ENCODE data around the gene ATG16L2. TPM values are rescaled to one million over a fixed set of nuclear protein-coding genes. Genes with fewer than 3 reads are reported as not detected.

Gene ATG16L2
- total RNA-seq = 10.6 TPM
- 56.5 TPM for polyA plus RNA-seq
- long read RNA-seq, donor 1 = 0 reads
- long read RNA-seq, donor 2 = 0 reads
- long read RNA-seq, donor 3, partial matches to known transcripts = 0 of 4 reads
- long read RNA-seq, donor 3, other reads (novel, unspliced or antisense) = 0 of 4 reads
- long read RNA-seq, donor 4, partial matches to known transcripts = 0 of 4 reads
- long read RNA-seq, donor 4, other reads (novel, unspliced or antisense) = 0 of 4 reads
- long read RNA-seq, donor 5, transcript ATG16L2-214 (3 exons, 1,492 nt) = major isoform, 10 of 27 reads
- long read RNA-seq, donor 5, partial matches to known transcripts = 15 of 27 reads
- long read RNA-seq, donor 5, other reads (novel, unspliced or antisense) = 0 of 27 reads
- long read RNA-seq, donor 6, transcript ATG16L2-214 (3 exons, 1,492 nt) = major isoform, 5 of 14 reads
- long read RNA-seq, donor 6, partial matches to known transcripts = 8 of 14 reads
- long read RNA-seq, donor 6, other reads (novel, unspliced or antisense) = 0 of 14 reads
- long read RNA-seq, donor 7, partial matches to known transcripts = 0 of 3 reads
- long read RNA-seq, donor 7, other reads (novel, unspliced or antisense) = 0 of 3 reads
- long read RNA-seq, donor 8, partial matches to known transcripts = 0 of 3 reads
- long read RNA-seq, donor 8, other reads (novel, unspliced or antisense) = 0 of 3 reads
- long read RNA-seq, donor 9, partial matches to known transcripts = 0 of 4 reads
- long read RNA-seq, donor 9, other reads (novel, unspliced or antisense) = 0 of 4 reads
- long read RNA-seq, donor 10 = 0 reads

- Histone ChIP-seq H3K27ac (ENCODE audit: low read depth in 1 of 2, low read length in 1 of 2) (peak within 1 kb of the TSS; percentile 83 to 86), H3K36me3 (ENCODE audit: control insufficient read depth in 2 of 2, insufficient read depth in 2 of 2, low read length in 1 of 2) (peaks cover 11 to 25% of the 10 kb centered on the region in 2 donors), H3K4me3 (ENCODE audit: low read length in 2 of 2) (peak within 1 kb of the TSS; percentile 70 to 94), H3K27me3 (ENCODE audit: control insufficient read depth in 2 of 2, insufficient read depth in 1 of 2, low read length in 1 of 2) (no peaks in the 10 kb centered on the region), H3K4me1 (ENCODE audit: control insufficient read depth in 2 of 2, insufficient read depth in 2 of 2, low read length in 2 of 2) (peaks cover 9 to 38% of the 10 kb centered on the region in 2 donors), H3K9me3 (ENCODE audit: control insufficient read depth in 2 of 2, insufficient read depth in 1 of 2, low read length in 1 of 2) (peaks cover 0 to 5% of the 10 kb centered on the region in 2 donors)
- DNase-seq (ENCODE audit: low read depth in 6 of 9, low spot score in 9 of 9) = peak in 7 of 9 donors; percentile 62 to 94 (median 80)
- under 1% methylated on average over 75 of the region's 75 CpGs for WGBS
These were observed at the start of gene ATG16L2 for GRCh38 chr11:72814286-72815109. Gene ATG16L2, plus strand, starts transcription at chr11:72814411. Its CDS starts 35 bp downstream, at chr11:72814446.

- Histone ChIP-seq H3K36me3 (ENCODE audit: control insufficient read depth in 2 of 2, insufficient read depth in 2 of 2, low read length in 1 of 2) (no peaks in the 10 kb centered on the region), H3K27ac (ENCODE audit: low read depth in 1 of 2, low read length in 1 of 2) (no peak overlapping the region), H3K4me3 (ENCODE audit: low read length in 2 of 2) (no peak overlapping the region), H3K9me3 (ENCODE audit: control insufficient read depth in 2 of 2, insufficient read depth in 1 of 2, low read length in 1 of 2) (no peaks in the 10 kb centered on the region), H3K4me1 (ENCODE audit: control insufficient read depth in 2 of 2, insufficient read depth in 2 of 2, low read length in 2 of 2) (no peaks in the 10 kb centered on the region), H3K27me3 (ENCODE audit: control insufficient read depth in 2 of 2, insufficient read depth in 1 of 2, low read length in 1 of 2) (no peaks in the 10 kb centered on the region)
- 92% methylated on average over 13 of the region's 13 CpGs for WGBS
- no peak for DNase-seq (ENCODE audit: low read depth in 6 of 9, low spot score in 9 of 9)
These were observed 49.7 kb upstream of the ATG16L2 start for GRCh38 chr11:72764503-72764902.

GRCh38 chr11:72766152-72766902 is 47.9 kb upstream of the ATG16L2 start:
- no peak overlapping the region for H3K27ac ChIP-seq (ENCODE audit: low read depth in 1 of 2, low read length in 1 of 2)
- DNase-seq (ENCODE audit: low read depth in 6 of 9, low spot score in 9 of 9) = no peak
- H3K9me3 ChIP-seq (ENCODE audit: control insufficient read depth in 2 of 2, insufficient read depth in 1 of 2, low read length in 1 of 2) = no peaks in the 10 kb centered on the region
- no peak overlapping the region for H3K4me3 ChIP-seq (ENCODE audit: low read length in 2 of 2)
- H3K27me3 ChIP-seq (ENCODE audit: control insufficient read depth in 2 of 2, insufficient read depth in 1 of 2, low read length in 1 of 2) = no peaks in the 10 kb centered on the region
- H3K36me3 ChIP-seq (ENCODE audit: control insufficient read depth in 2 of 2, insufficient read depth in 2 of 2, low read length in 1 of 2) = no peaks in the 10 kb centered on the region
- WGBS = 93% methylated on average over 12 of the region's 12 CpGs
- no peaks in the 10 kb centered on the region for H3K4me1 ChIP-seq (ENCODE audit: control insufficient read depth in 2 of 2, insufficient read depth in 2 of 2, low read length in 2 of 2)

- no peaks in the 10 kb centered on the region for H3K27me3 ChIP-seq (ENCODE audit: control insufficient read depth in 2 of 2, insufficient read depth in 1 of 2, low read length in 1 of 2)
- H3K9me3 ChIP-seq (ENCODE audit: control insufficient read depth in 2 of 2, insufficient read depth in 1 of 2, low read length in 1 of 2) = peaks cover 0 to 2% of the 10 kb centered on the region in 2 donors
- H3K27ac ChIP-seq (ENCODE audit: low read depth in 1 of 2, low read length in 1 of 2) = no peak overlapping the region
- no peak for DNase-seq (ENCODE audit: low read depth in 6 of 9, low spot score in 9 of 9)
- no peak overlapping the region for H3K4me3 ChIP-seq (ENCODE audit: low read length in 2 of 2)
- WGBS = 97% methylated on average over 4 of the region's 4 CpGs
- H3K4me1 ChIP-seq (ENCODE audit: control insufficient read depth in 2 of 2, insufficient read depth in 2 of 2, low read length in 2 of 2) = no peaks in the 10 kb centered on the region
- H3K36me3 ChIP-seq (ENCODE audit: control insufficient read depth in 2 of 2, insufficient read depth in 2 of 2, low read length in 1 of 2) = no peaks in the 10 kb centered on the region
These were observed 46.8 kb upstream of the ATG16L2 start for GRCh38 chr11:72767203-72768062.

- WGBS = over 99% methylated on average over 3 of the region's 3 CpGs
- H3K9me3 ChIP-seq (ENCODE audit: control insufficient read depth in 2 of 2, insufficient read depth in 1 of 2, low read length in 1 of 2) = peaks cover 0 to 2% of the 10 kb centered on the region in 2 donors
- no peak overlapping the region for H3K4me3 ChIP-seq (ENCODE audit: low read length in 2 of 2)
- H3K27me3 ChIP-seq (ENCODE audit: control insufficient read depth in 2 of 2, insufficient read depth in 1 of 2, low read length in 1 of 2) = no peaks in the 10 kb centered on the region
- no peak overlapping the region for H3K27ac ChIP-seq (ENCODE audit: low read depth in 1 of 2, low read length in 1 of 2)
- H3K36me3 ChIP-seq (ENCODE audit: control insufficient read depth in 2 of 2, insufficient read depth in 2 of 2, low read length in 1 of 2) = no peaks in the 10 kb centered on the region
- DNase-seq (ENCODE audit: low read depth in 6 of 9, low spot score in 9 of 9) = no peak
- H3K4me1 ChIP-seq (ENCODE audit: control insufficient read depth in 2 of 2, insufficient read depth in 2 of 2, low read length in 2 of 2) = peaks cover 0 to 11% of the 10 kb centered on the region in 2 donors
These were observed 45.6 kb upstream of the ATG16L2 start for GRCh38 chr11:72768581-72768980.

- H3K4me3 ChIP-seq (ENCODE audit: low read length in 2 of 2) = no peak overlapping the region
- H3K27ac ChIP-seq (ENCODE audit: low read depth in 1 of 2, low read length in 1 of 2) = no peak overlapping the region
- 92% methylated on average over 4 of the region's 4 CpGs for WGBS
- H3K9me3 ChIP-seq (ENCODE audit: control insufficient read depth in 2 of 2, insufficient read depth in 1 of 2, low read length in 1 of 2) = peaks cover 0 to 2% of the 10 kb centered on the region in 2 donors
- peaks cover 0 to 13% of the 10 kb centered on the region in 2 donors for H3K4me1 ChIP-seq (ENCODE audit: control insufficient read depth in 2 of 2, insufficient read depth in 2 of 2, low read length in 2 of 2)
- DNase-seq (ENCODE audit: low read depth in 6 of 9, low spot score in 9 of 9) = no peak
- no peaks in the 10 kb centered on the region for H3K27me3 ChIP-seq (ENCODE audit: control insufficient read depth in 2 of 2, insufficient read depth in 1 of 2, low read length in 1 of 2)
- H3K36me3 ChIP-seq (ENCODE audit: control insufficient read depth in 2 of 2, insufficient read depth in 2 of 2, low read length in 1 of 2) = no peaks in the 10 kb centered on the region
These were observed 44.5 kb upstream of the ATG16L2 start for GRCh38 chr11:72769680-72770079.

GRCh38 chr11:72770799-72771198 is 43.4 kb upstream of the ATG16L2 start:
- H3K36me3 ChIP-seq (ENCODE audit: control insufficient read depth in 2 of 2, insufficient read depth in 2 of 2, low read length in 1 of 2) = no peaks in the 10 kb centered on the region
- H3K4me1 ChIP-seq (ENCODE audit: control insufficient read depth in 2 of 2, insufficient read depth in 2 of 2, low read length in 2 of 2) = peaks cover 0 to 13% of the 10 kb centered on the region in 2 donors
- H3K27me3 ChIP-seq (ENCODE audit: control insufficient read depth in 2 of 2, insufficient read depth in 1 of 2, low read length in 1 of 2) = no peaks in the 10 kb centered on the region
- no peak overlapping the region for H3K27ac ChIP-seq (ENCODE audit: low read depth in 1 of 2, low read length in 1 of 2)
- no peak overlapping the region for H3K4me3 ChIP-seq (ENCODE audit: low read length in 2 of 2)
- peaks cover 0 to 2% of the 10 kb centered on the region in 2 donors for H3K9me3 ChIP-seq (ENCODE audit: control insufficient read depth in 2 of 2, insufficient read depth in 1 of 2, low read length in 1 of 2)
- no peak for DNase-seq (ENCODE audit: low read depth in 6 of 9, low spot score in 9 of 9)
- 95% methylated on average over 3 of the region's 3 CpGs for WGBS

- 92% methylated on average over 4 of the region's 4 CpGs for WGBS
- peaks cover 0 to 13% of the 10 kb centered on the region in 2 donors for H3K4me1 ChIP-seq (ENCODE audit: control insufficient read depth in 2 of 2, insufficient read depth in 2 of 2, low read length in 2 of 2)
- no peaks in the 10 kb centered on the region for H3K36me3 ChIP-seq (ENCODE audit: control insufficient read depth in 2 of 2, insufficient read depth in 2 of 2, low read length in 1 of 2)
- H3K27me3 ChIP-seq (ENCODE audit: control insufficient read depth in 2 of 2, insufficient read depth in 1 of 2, low read length in 1 of 2) = no peaks in the 10 kb centered on the region
- H3K27ac ChIP-seq (ENCODE audit: low read depth in 1 of 2, low read length in 1 of 2) = no peak overlapping the region
- DNase-seq (ENCODE audit: low read depth in 6 of 9, low spot score in 9 of 9) = no peak
- H3K9me3 ChIP-seq (ENCODE audit: control insufficient read depth in 2 of 2, insufficient read depth in 1 of 2, low read length in 1 of 2) = peaks cover 0 to 2% of the 10 kb centered on the region in 2 donors
- H3K4me3 ChIP-seq (ENCODE audit: low read length in 2 of 2) = no peak overlapping the region
These were observed 42.7 kb upstream of the ATG16L2 start for GRCh38 chr11:72771507-72771906.

All from thymus (tissue), 14 donors.